ENCODE results near the gene WDR43.

DNA sequence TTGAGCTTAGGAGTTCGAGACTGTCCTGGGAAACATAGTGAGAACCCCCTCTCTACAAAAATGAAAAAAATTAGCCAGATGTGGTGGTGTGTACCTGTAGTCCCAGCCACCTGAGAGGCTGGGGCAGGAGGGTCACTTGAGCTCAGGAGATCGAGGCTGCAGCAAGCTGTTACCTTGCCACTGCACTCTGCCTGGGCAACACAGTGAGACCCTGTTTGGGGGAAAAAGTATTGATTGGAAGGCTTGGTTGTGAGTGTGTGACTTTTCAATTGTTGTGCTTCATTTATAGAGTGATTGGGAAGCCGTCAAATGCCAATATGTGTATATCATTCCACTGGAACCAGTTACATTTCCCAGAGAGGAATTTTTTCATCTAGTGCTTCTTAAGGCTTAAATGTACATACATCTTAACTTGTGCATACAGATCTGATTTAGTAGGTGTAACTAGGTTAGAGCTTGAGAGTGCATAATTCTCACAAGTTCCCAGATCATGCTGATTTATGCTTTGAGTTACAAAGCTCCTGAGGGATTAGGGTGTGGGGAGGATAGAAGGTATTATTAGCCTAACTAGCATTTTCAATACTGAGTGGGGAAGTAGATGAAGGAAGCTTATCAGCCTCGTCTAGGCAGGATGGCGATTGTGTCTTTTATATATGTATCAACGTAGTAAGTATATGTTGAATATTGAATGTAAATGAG, 15.3 kb downstream of the WDR43 start:
- TF ChIP-seq, protein P1, sequence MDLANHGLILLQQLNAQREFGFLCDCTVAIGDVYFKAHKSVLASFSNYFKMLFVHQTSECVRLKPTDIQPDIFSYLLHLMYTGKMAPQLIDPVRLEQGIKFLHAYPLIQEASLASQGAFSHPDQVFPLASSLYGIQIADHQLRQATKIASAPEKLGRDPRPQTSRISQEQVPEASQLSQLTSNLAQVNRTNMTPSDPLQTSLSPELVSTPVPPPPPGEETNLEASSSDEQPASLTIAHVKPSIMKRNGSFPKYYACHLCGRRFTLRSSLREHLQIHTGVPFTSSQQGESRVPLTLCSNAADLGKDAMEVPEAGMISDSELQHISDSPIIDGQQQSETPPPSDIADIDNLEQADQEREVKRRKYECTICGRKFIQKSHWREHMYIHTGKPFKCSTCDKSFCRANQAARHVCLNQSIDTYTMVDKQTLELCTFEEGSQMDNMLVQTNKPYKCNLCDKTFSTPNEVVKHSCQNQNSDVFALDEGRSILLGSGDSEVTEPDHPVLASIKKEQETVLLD (IDR thresholded peaks at IDR 0.05) = no peak
- no peak for TF ChIP-seq ZNF140 (CRISPR knock-in tag; IDR thresholded peaks at IDR 0.05)
- no peak for TF ChIP-seq JUND (IDR thresholded peaks at IDR 0.05; ENCODE audit: borderline replicate concordance, low read depth, low read length)
- TF ChIP-seq JUND (tag; IDR thresholded peaks at IDR 0.05; ENCODE audit: borderline replicate concordance, low read depth, low read length) = no peak
- no peak for TF ChIP-seq ZNF232 (CRISPR knock-in tag; IDR thresholded peaks at IDR 0.05)
